GM12878 (cell line): ENCODE measurements around the gene PAF1. TPM values are rescaled to one million over a fixed set of nuclear protein-coding genes. Genes with fewer than 3 reads are reported as not detected.

ENCODE experiments used
- ATAC-seq: fragments of 200-7000 bp; cut with Tn5 transposase; 3 replicates; pipeline ENCODE4 v1.9.1; 2020; ENCODE audit warnings: mild to moderate bottlenecking, moderate library complexity
- BruUV-seq: library from RNA; stranded (reverse); fragments of 400-500 nt; replicated peaks from 2 replicates; lab custom pipeline; 2021; lab: Mats Ljungman, UMichigan
- CTCF ChIA-PET: fragments of 300-600 bp; sonication (Branson Sonifier 250); formaldehyde crosslinking; extraction: SDS; loops from one replicate; lab custom pipeline; 2021; ENCODE audit warnings: inconsistent platforms; lab: Yijun Ruan, JAX
- POLR2A ChIA-PET: fragments of 350-600 bp; formaldehyde crosslinking; extraction: SDS; loops from one replicate; lab custom pipeline; 2021; ENCODE audit warnings: inconsistent platforms; lab: Charles Lee
- RAD21 ChIA-PET: fragments of 300-600 bp; sonication (Branson Sonifier 250); formaldehyde crosslinking; loops from one replicate; lab custom pipeline; 2023; ENCODE audit warnings: antibody characterized with exemption; ENCODE audit not compliant: unreplicated experiment; lab: Charles Lee
- SMC1A ChIA-PET: fragments of 300-600 bp; sonication (Branson Sonifier 250); formaldehyde crosslinking; loops from one replicate; lab custom pipeline; 2023; ENCODE audit not compliant: unreplicated experiment, uncharacterized antibody; lab: Charles Lee
- DNase-seq: peaks from one replicate; pipeline ENCODE4 v3.0.0-alpha.2; 2011; ENCODE audit warnings: low read depth, low spot score
- FAIRE-seq: peaks from 3 replicates; lab custom pipeline; 2011; peaks lifted over from hg19 to GRCh38; lab: Jason Lieb, UNC
- H2AFZ ChIP-seq: 2 replicates; pipeline ENCODE4 v1.6.0; 2011; ENCODE audit warnings: low read depth, low read length, control low read depth; ENCODE audit not compliant: control insufficient read depth
- H3K27ac ChIP-seq: 2 replicates; pipeline ENCODE4 v1.5.1; 2011; ENCODE audit warnings: control low read depth; ENCODE audit not compliant: control insufficient read depth, insufficient read depth
- H3K27me3 ChIP-seq, 2 experiments: replicated peaks in 1 of 2; 2 replicates each; pipeline versions ENCODE4 v1.6.0 to v1.6.1; 2011; ENCODE audit warnings: low read length in 1 of 2; ENCODE audit not compliant: control insufficient read depth in 2 of 2, insufficient read depth in 2 of 2
- H3K36me3 ChIP-seq, 2 experiments: 2 replicates each; pipeline ENCODE4 v1.5.1; 2011; ENCODE audit warnings: low read length in 1 of 2; ENCODE audit not compliant: control insufficient read depth in 2 of 2, insufficient read depth in 2 of 2
- H3K4me1 ChIP-seq: 2 replicates; pipeline ENCODE4 v1.6.1; 2011; ENCODE audit warnings: mild to moderate bottlenecking, low read length, moderate library complexity, mixed read lengths; ENCODE audit not compliant: control insufficient read depth, insufficient read depth
- H3K4me2 ChIP-seq: 2 replicates; pipeline ENCODE4 v1.6.0; 2011; ENCODE audit warnings: control low read depth; ENCODE audit not compliant: control insufficient read depth, insufficient read depth
- H3K4me3 ChIP-seq: fragments of 200-600 bp; sonication (generic); 2 replicates; pipeline ENCODE4 v1.5.1; 2016
- H3K79me2 ChIP-seq: 2 replicates; pipeline ENCODE4 v1.6.0; 2011; ENCODE audit warnings: low read length; ENCODE audit not compliant: control insufficient read depth, insufficient read depth
- H3K9ac ChIP-seq: 2 replicates; pipeline ENCODE4 v1.8.0; 2011; ENCODE audit warnings: low read length, control low read depth, mixed read lengths; ENCODE audit not compliant: control insufficient read depth, insufficient read depth
- H3K9me3 ChIP-seq: replicated peaks from 3 replicates; pipeline ENCODE4 v1.5.1; 2011; ENCODE audit warnings: mild to moderate bottlenecking, low read length; ENCODE audit not compliant: control insufficient read depth, insufficient read depth
- H4K20me1 ChIP-seq: 2 replicates; pipeline ENCODE4 v1.6.0; 2011; ENCODE audit not compliant: control insufficient read depth, insufficient read depth
- CBX5 ChIP-seq: sonication (generic); IDR thresholded peaks from 2 replicates; pipeline ENCODE4 v1.6.1; 2016; ENCODE audit warnings: low read depth, moderate library complexity, mild to moderate bottlenecking, inconsistent platforms
- CTCF ChIP-seq, 3 experiments: IDR thresholded peaks in 2 of 3; conservative IDR thresholded peaks in 1 of 3; 2 replicates each; pipeline ENCODE4 v1.5.1; 2011; ENCODE audit warnings: low read depth in 3 of 3, low read length in 3 of 3, mild to moderate bottlenecking in 3 of 3, control low read depth in 2 of 3, moderate library complexity in 2 of 3, inconsistent platforms in 1 of 3, mixed read lengths in 1 of 3; ENCODE audit not compliant: control insufficient read depth in 2 of 3, insufficient read depth in 1 of 3; ENCODE audit errors: extremely low read depth in 1 of 3
- ELK1 ChIP-seq: IDR thresholded peaks from 2 replicates; pipeline ENCODE4 v1.6.1; 2012; ENCODE audit warnings: low read depth, low read length, improper control_type of control experiment
- ETV6 ChIP-seq, 2 experiments: fragments of 450-650 bp in 1 of 2; IDR thresholded peaks in 1 of 2; conservative IDR thresholded peaks in 1 of 2; 2 replicates each; pipeline ENCODE4 v1.6.1; 2014; ENCODE audit warnings: antibody characterized with exemption in 1 of 2, borderline replicate concordance in 1 of 2, low read depth in 1 of 2, mild to moderate bottlenecking in 1 of 2, moderate library complexity in 1 of 2
- FOXM1 ChIP-seq: IDR thresholded peaks from 2 replicates; pipeline ENCODE4 v1.6.1; 2012; ENCODE audit warnings: low read depth, mild to moderate bottlenecking, inconsistent platforms, low read length, moderate library complexity
- JUNB ChIP-seq: IDR thresholded peaks from 2 replicates; pipeline ENCODE4 v1.6.1; 2016; ENCODE audit warnings: antibody characterized with exemption, mild to moderate bottlenecking
- NFIC ChIP-seq: IDR thresholded peaks from 2 replicates; pipeline ENCODE4 v1.6.1; 2012; ENCODE audit warnings: low read depth, mild to moderate bottlenecking, inconsistent platforms, low read length, moderate library complexity
- NKRF ChIP-seq: fragments of 450-650 bp; conservative IDR thresholded peaks from 2 replicates; pipeline ENCODE4 v1.6.1; 2017; ENCODE audit warnings: mild to moderate bottlenecking, moderate library complexity
- NR2F1 ChIP-seq: fragments of 450-650 bp; conservative IDR thresholded peaks from 2 replicates; pipeline ENCODE4 v1.6.1; 2017; ENCODE audit warnings: mild to moderate bottlenecking
- PML ChIP-seq: IDR thresholded peaks from 2 replicates; pipeline ENCODE4 v1.6.1; 2012; ENCODE audit warnings: low read length, inconsistent platforms
- RAD21 ChIP-seq: IDR thresholded peaks from 2 replicates; pipeline ENCODE4 v1.6.1; 2011; ENCODE audit warnings: mild to moderate bottlenecking, low read depth, low read length, moderate library complexity; ENCODE audit not compliant: insufficient read depth
- RAD51 ChIP-seq: fragments of 450-650 bp; IDR thresholded peaks from 2 replicates; pipeline ENCODE4 v1.6.1; 2016; ENCODE audit warnings: moderate library complexity, mild to moderate bottlenecking, inconsistent platforms
- RB1 ChIP-seq: fragments of 450-650 bp; formaldehyde crosslinking; IDR thresholded peaks from 2 replicates; pipeline ENCODE4 v1.6.1; 2017; ENCODE audit warnings: mild to moderate bottlenecking, borderline replicate concordance
- RUNX3 ChIP-seq: IDR thresholded peaks from 2 replicates; pipeline ENCODE4 v1.6.1; 2012; ENCODE audit warnings: low read length, inconsistent platforms
- SMARCA5 ChIP-seq: fragments of 450-650 bp; IDR thresholded peaks from 2 replicates; pipeline ENCODE4 v1.6.1; 2017; ENCODE audit warnings: mild to moderate bottlenecking
- SMC3 ChIP-seq: IDR thresholded peaks from 2 replicates; pipeline ENCODE4 v1.6.1; 2011; ENCODE audit warnings: low read length, improper control_type of control experiment, borderline replicate concordance
- SREBF1 ChIP-seq: IDR thresholded peaks from 2 replicates; pipeline ENCODE4 v1.6.1; 2012; ENCODE audit warnings: mild to moderate bottlenecking, low read length
- STAT1 ChIP-seq: fragments of 450-650 bp; conservative IDR thresholded peaks from 2 replicates; pipeline ENCODE4 v1.6.1; 2014; ENCODE audit warnings: antibody characterized with exemption, mild to moderate bottlenecking
- TARDBP ChIP-seq: IDR thresholded peaks from 2 replicates; pipeline ENCODE4 v1.6.1; 2016; ENCODE audit warnings: borderline replicate concordance
- YBX1 ChIP-seq: fragments of 450-650 bp; IDR thresholded peaks from 2 replicates; pipeline ENCODE4 v1.6.1; 2016; ENCODE audit warnings: antibody characterized with exemption
- ZNF384 ChIP-seq: IDR thresholded peaks from 2 replicates; pipeline ENCODE4 v1.6.1; 2012; ENCODE audit warnings: low read depth, mild to moderate bottlenecking, low read length, improper control_type of control experiment, borderline replicate concordance
- WGBS: methylation state at CpG from one replicate; pipeline ENCODE4 v1.1.6; 2016; ENCODE audit warnings: low lambda C conversion rate; ENCODE audit not compliant: insufficient replicate concordance, insufficient coverage; ENCODE audit errors: missing lambda C conversion rate; 5-methylcytosine and 5-hydroxymethylcytosine counted together
- in situ Hi-C: fragments of 300-500 bp; cut with MboI; formaldehyde crosslinking; loops from 9 replicates; pipeline ENCODE4 v1.14.3; 2018; ENCODE audit warnings: mixed read lengths
- intact Hi-C: fragments of 100-400 bp; cut with micrococcal nuclease; formaldehyde crosslinking; loops from one replicate; pipeline ENCODE4 v1.14.2; 2022; ENCODE audit not compliant: unreplicated experiment
- polyA plus RNA-seq, 11 experiments: library from polyadenylated mRNA; depleted of rRNA in 4 of 11; unstranded in 6 of 11; stranded (reverse) in 5 of 11; fragments of >200 nt; fragmentation: Nextera tagmentation in 4 of 11; fragmentation: Illumina TruSeq in 1 of 11; extraction: Ambion mirVana in 4 of 11; extraction: Trizol in 1 of 11; gene quantifications; 1 replicate in 1 of 11; 2 replicates in 10 of 11; pipeline versions ENCODE4 v1.2.1 to v1.2.3, GENCODE V29; 2011 to 2016; ENCODE audit warnings: inconsistent platforms in 2 of 11, missing spikeins in 2 of 11, low read depth in 1 of 11
- total RNA-seq, 4 experiments: library from RNA; depleted of rRNA in 3 of 4; stranded (reverse); fragments of >200 nt in 3 of 4; fragmentation: Illumina TruSeq in 1 of 4; extraction: Trizol in 1 of 4; gene quantifications; 2 replicates each; pipeline versions ENCODE4 v1.2.1 to v1.2.3, GENCODE V29; 2013 to 2021

The PAF1 gene
- total and polyA plus RNA-seq, 10 of the 15 experiments (the other 5 are each of a cell fraction or from before 2014, with no cell fraction given), result 1.7 to 45.8 (median 39.6) TPM

DNA sequence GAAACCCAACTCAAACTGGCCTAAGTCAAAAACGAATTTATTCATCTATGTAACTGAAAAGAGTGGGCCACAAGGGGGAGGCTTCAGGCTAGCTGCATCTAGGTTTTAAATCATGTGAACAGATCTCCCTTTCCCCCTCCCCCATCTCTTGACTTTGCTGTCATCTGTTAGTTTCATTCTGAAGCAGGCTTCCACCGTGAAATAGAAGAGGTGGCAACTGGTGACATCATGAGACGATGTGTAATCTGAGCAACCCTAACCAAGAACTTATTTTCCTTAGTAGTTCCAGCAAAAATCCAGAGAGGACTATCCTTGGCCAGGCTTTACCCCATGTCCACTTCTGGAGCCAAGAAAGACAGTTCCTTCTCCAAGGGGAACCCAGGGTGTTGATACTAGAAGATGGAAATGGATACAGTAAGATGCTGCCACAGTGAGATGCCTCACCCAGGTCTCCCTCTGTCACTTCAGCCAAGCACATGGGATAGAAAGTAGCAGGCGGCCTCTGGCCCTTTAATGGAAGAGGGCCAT lies 39.3 kb downstream of the PAF1 start:
- Histone ChIP-seq H3K79me2 (no peaks in the 10 kb centered on the region), H3K27me3 (no peaks in the 10 kb centered on the region), H2AFZ (no peak overlapping the region), H4K20me1 (no peaks in the 10 kb centered on the region), H3K9ac (no peak overlapping the region), H3K9me3 (no peaks in the 10 kb centered on the region), H3K4me1 (peaks cover 12% of the 10 kb centered on the region), H3K4me2 (peak overlapping the region; percentile 75; the same call in 1 of the 2 replicates), H3K27ac (peak overlapping the region; percentile 41), H3K36me3 (peaks cover 2 to 10% of the 10 kb centered on the region in 2 experiments), H3K4me3 (no peak overlapping the region)
- intact Hi-C loops, result no loop called here
- POLR2A ChIA-PET, result interaction anchor here (0.7 kb wide), 1 partner anchor 9 kb away, joined by 3 read pairs; the partner anchor contains the start of gene SAMD4B
- in situ Hi-C loops, result no loop called here
- DNase-seq (peak; percentile 44), ATAC-seq (peak; percentile 94), FAIRE-seq (peak; percentile 97)
- WGBS, result 23% methylated on average over 4 of the region's 4 CpGs
- no TSS peak for BruUV-seq
- CTCF ChIA-PET, result interaction anchor here (0.6 to 2.4 kb wide), 2 partner anchors 39 to 181 kb away, joined by 3 to 7 read pairs; partner anchors contain the start of genes EID2B, MED29 and PAF1
- SMC1A ChIA-PET, result no interaction called here
- RAD21 ChIA-PET, result no interaction called here
- peak; percentile 47; the same call in 1 of the 2 replicates for TF ChIP-seq RUNX3
- TF ChIP-seq FOXM1, result peak; percentile 85
- TF ChIP-seq YBX1, result no peak
- peak; percentile 45; the same call in 1 of the 2 replicates for TF ChIP-seq SMC3
- TF ChIP-seq ETV6 (conservative IDR thresholded peaks at IDR 0.05 in 1 of 2, IDR thresholded peaks at IDR 0.05 in 1 of 2; ENCODE audit: borderline replicate concordance in 1 of 2, low read depth in 1 of 2), result peak in 1 of 2 experiments; percentile 30; a peak in 1 of 4 replicates
- peak; percentile 47 for TF ChIP-seq RAD21
- TF ChIP-seq NFIC, result no peak
- no peak for TF ChIP-seq TARDBP
- peak; percentile 87 for TF ChIP-seq JUNB
- peak; percentile 79 for TF ChIP-seq NR2F1
- TF ChIP-seq SMARCA5, result no peak
- TF ChIP-seq ZNF384, result no peak
- peak; percentile 56 for TF ChIP-seq RAD51
- no peak for TF ChIP-seq NKRF
- TF ChIP-seq RB1, result no peak
- no peak for TF ChIP-seq ELK1
- TF ChIP-seq CBX5, result 0 out of 2 replicates have a peak, but pooled peaks have one; percentile 23
- peak; percentile 54; the same call in 1 of the 2 replicates for TF ChIP-seq PML
- no peak for TF ChIP-seq STAT1
- peak; percentile 26 to 42 (median 32); a peak in 4 of 6 replicates for TF ChIP-seq CTCF (IDR thresholded peaks at IDR 0.05 in 2 of 3, conservative IDR thresholded peaks at IDR 0.05 in 1 of 3; ENCODE audit: control insufficient read depth in 2 of 3, extremely low read depth in 1 of 3, insufficient read depth in 1 of 3, low read depth in 3 of 3, low read length in 3 of 3)
- TF ChIP-seq SREBF1, result peak; percentile 75
